Measurements from ENCODE around the gene PARD6A.
A peak's percentile ranks its signal among the peaks of the same experiment; 100 is the strongest.

Gene PARD6A

GRCh38 chr16:67697422-67698185 is 36.8 kb downstream of the PARD6A start:
- ATAC-seq = no peak

GRCh38 chr16:67699265-67699664 is 38.5 kb downstream of the PARD6A start:
- ATAC-seq = no peak

GRCh38 chr16:67701420-67701819 is 40.7 kb downstream of the PARD6A start:
- ATAC-seq = no peak

GRCh38 chr16:67702130-67702529 is 41.4 kb downstream of the PARD6A start:
- no peak for ATAC-seq

GRCh38 chr16:67703626-67704025 is 42.9 kb downstream of the PARD6A start:
- peak; percentile 48 to 69 for ATAC-seq

GRCh38 chr16:67704110-67704509 is 43.4 kb downstream of the PARD6A start:
- ATAC-seq = no peak

- no peak for ATAC-seq
Observed at GRCh38 chr16:67707210-67707609, 46.5 kb downstream of the PARD6A start.

GRCh38 chr16:67707790-67708189 is 47.0 kb downstream of the PARD6A start:
- ATAC-seq = no peak

GRCh38 chr16:67708368-67708771 is 47.6 kb downstream of the PARD6A start:
- no peak for ATAC-seq

GRCh38 chr16:67709050-67709449 is 48.3 kb downstream of the PARD6A start:
- no peak for ATAC-seq

GRCh38 chr16:67710607-67711006 is 49.8 kb downstream of the PARD6A start:
- ATAC-seq = no peak

Data from activated CD4-positive, CD25-positive, alpha-beta regulatory T cell treated with anti-CD3 and anti-CD28 coated beads, Interleukin-2, amount 50 U/mL, for 24 hours (primary cell).